Neuronal stem cell (in vitro differentiated cells): ENCODE results near the gene SENP1.

Experiments used
- DNase-seq: peaks from one replicate; pipeline ENCODE4 v3.0.0-alpha.2; 2013; ENCODE audit warnings: low spot score
- H2AFZ ChIP-seq: one replicate; pipeline ENCODE4 v1.6.1; 2013; ENCODE audit warnings: mild to moderate bottlenecking, low read length, inconsistent platforms
- H2AK5ac ChIP-seq: 2 replicates; pipeline ENCODE4 v1.6.1; 2013; ENCODE audit warnings: low read depth, mild to moderate bottlenecking, inconsistent platforms, low read length, moderate library complexity, mixed read lengths
- H2BK120ac ChIP-seq: 2 replicates; pipeline ENCODE4 v1.6.1; 2013; ENCODE audit warnings: low read depth, mild to moderate bottlenecking, inconsistent platforms, low read length, moderate library complexity, mixed read lengths
- H2BK12ac ChIP-seq: one replicate; pipeline ENCODE4 v1.6.1; 2013; ENCODE audit warnings: low read length, inconsistent platforms
- H2BK15ac ChIP-seq: 2 replicates; pipeline ENCODE4 v1.6.1; 2013; ENCODE audit warnings: mild to moderate bottlenecking, low read length, inconsistent platforms, mixed read lengths
- H2BK5ac ChIP-seq: one replicate; pipeline ENCODE4 v1.6.1; 2013; ENCODE audit warnings: inconsistent platforms, mild to moderate bottlenecking, low read length, moderate library complexity
- H3K14ac ChIP-seq: one replicate; pipeline ENCODE4 v1.6.1; 2013; ENCODE audit warnings: low read length, inconsistent platforms
- H3K18ac ChIP-seq: 2 replicates; pipeline ENCODE4 v1.6.1; 2013; ENCODE audit warnings: low read length, inconsistent platforms
- H3K23ac ChIP-seq: 2 replicates; pipeline ENCODE4 v1.6.1; 2013; ENCODE audit warnings: low read depth, mild to moderate bottlenecking, mixed read lengths, low read length, inconsistent platforms; ENCODE audit not compliant: poor library complexity
- H3K27ac ChIP-seq: replicated peaks from 3 replicates; pipeline ENCODE4 v1.5.1; 2013; ENCODE audit warnings: low read length, inconsistent platforms
- H3K27me3 ChIP-seq, 3 experiments: 2 replicates each; pipeline ENCODE4 v1.6.1; 2013; ENCODE audit warnings: low read length in 3 of 3, mild to moderate bottlenecking in 2 of 3, inconsistent platforms in 1 of 3, low read depth in 1 of 3, mixed read lengths in 1 of 3, moderate library complexity in 1 of 3; ENCODE audit not compliant: control insufficient read depth in 3 of 3, insufficient read depth in 3 of 3
- H3K36me3 ChIP-seq, 2 donors: replicated peaks in 1 of 2; 2 replicates each; pipeline ENCODE4 v1.6.1; 2013; ENCODE audit warnings: low read length in 2 of 2; ENCODE audit not compliant: control insufficient read depth in 2 of 2, insufficient read depth in 2 of 2
- H3K4ac ChIP-seq: 2 replicates; pipeline ENCODE4 v1.6.1; 2013; ENCODE audit warnings: inconsistent platforms, mild to moderate bottlenecking, low read length, moderate library complexity
- H3K4me1 ChIP-seq, 2 donors: 1 replicate in 1 of 2; 2 replicates in 1 of 2; pipeline ENCODE4 v1.6.1; 2013; ENCODE audit warnings: low read length in 2 of 2, low read depth in 1 of 2; ENCODE audit not compliant: control insufficient read depth in 2 of 2, insufficient read depth in 1 of 2
- H3K4me2 ChIP-seq: one replicate; pipeline ENCODE4 v1.6.1; 2013; ENCODE audit warnings: mild to moderate bottlenecking, low read length, inconsistent platforms; ENCODE audit not compliant: insufficient read depth, poor library complexity, severe bottlenecking
- H3K4me3 ChIP-seq, 2 donors: 2 replicates each; pipeline ENCODE4 v1.5.1; 2013; ENCODE audit warnings: low read length in 2 of 2, mild to moderate bottlenecking in 2 of 2, inconsistent platforms in 1 of 2, moderate library complexity in 1 of 2
- H3K79me1 ChIP-seq: one replicate; pipeline ENCODE4 v1.6.1; 2013; ENCODE audit warnings: low read depth, mild to moderate bottlenecking, inconsistent platforms, low read length, moderate library complexity
- H3K9ac ChIP-seq: one replicate; pipeline ENCODE4 v1.6.1; 2013; ENCODE audit warnings: mild to moderate bottlenecking, low read depth, low read length, inconsistent platforms; ENCODE audit not compliant: poor library complexity
- H3K9me3 ChIP-seq, 2 donors: replicated peaks in 1 of 2; 2 replicates each; pipeline versions ENCODE3 to v1.6.1; 2013; ENCODE audit warnings: low read length in 2 of 2, mild to moderate bottlenecking in 2 of 2, inconsistent platforms in 1 of 2, low read depth in 1 of 2, mixed read lengths in 1 of 2, moderate library complexity in 1 of 2; ENCODE audit not compliant: control insufficient read depth in 2 of 2, insufficient read depth in 1 of 2
- H4K8ac ChIP-seq: one replicate; pipeline ENCODE4 v1.6.1; 2013; ENCODE audit warnings: low read depth, mild to moderate bottlenecking, inconsistent platforms, low read length, moderate library complexity
- H4K91ac ChIP-seq: one replicate; pipeline ENCODE4 v1.6.1; 2013; ENCODE audit warnings: low read length, low read depth, mild to moderate bottlenecking, inconsistent platforms; ENCODE audit not compliant: poor library complexity
- WGBS, 2 donors: extraction: QIAGEN DNeasy Blood & Tissue Kit; methylation state at CpG; one replicate each; pipeline ENCODE4 v1.1.7; 2013; ENCODE audit warnings: missing lambda C conversion rate in 2 of 2, mixed read lengths in 1 of 2; ENCODE audit not compliant: insufficient read length in 2 of 2, insufficient replicate concordance in 1 of 2; ENCODE audit errors: extremely low coverage in 2 of 2; 5-methylcytosine and 5-hydroxymethylcytosine counted together

The SENP1 gene

GRCh38 chr12:48015954-48016353 is 89.9 kb downstream of the SENP1 start:
- H2AFZ ChIP-seq, result no peak overlapping the region
- no peak overlapping the region for H3K9ac ChIP-seq
- no peak overlapping the region for H2BK12ac ChIP-seq
- WGBS, 2 donors, result no CpG with 5 or more reads among the region's 7 CpGs
- H3K4me2 ChIP-seq, result no peak overlapping the region
- H3K27ac ChIP-seq, result no peak overlapping the region
- H3K23ac ChIP-seq, result no peak overlapping the region
- no peak overlapping the region for H2BK120ac ChIP-seq
- peaks cover 10 to 15% of the 10 kb centered on the region in 2 donors for H3K4me1 ChIP-seq
- no peak overlapping the region for H4K8ac ChIP-seq
- H3K14ac ChIP-seq, result no peak overlapping the region
- H2BK5ac ChIP-seq, result no peak overlapping the region
- H3K4ac ChIP-seq, result no peak overlapping the region
- H3K18ac ChIP-seq, result no peak overlapping the region
- H3K4me3 ChIP-seq, result no peak overlapping the region
- H3K9me3 ChIP-seq, result no peaks in the 10 kb centered on the region
- no peak overlapping the region for H4K91ac ChIP-seq
- no peak for DNase-seq
- H2AK5ac ChIP-seq, result no peak overlapping the region
- H2BK15ac ChIP-seq, result no peak overlapping the region
- peaks cover 0 to 18% (median 3%) of the 10 kb centered on the region in 3 experiments for H3K27me3 ChIP-seq
- no peaks in the 10 kb centered on the region for H3K36me3 ChIP-seq
- H3K79me1 ChIP-seq, result no peaks in the 10 kb centered on the region

- H3K27ac ChIP-seq, result no peak overlapping the region
- no peak overlapping the region for H2BK15ac ChIP-seq
Measured at GRCh38 chr12:48015129-48015528, 90.8 kb downstream of the SENP1 start.

GRCh38 chr12:48013287-48013686 is 92.6 kb downstream of the SENP1 start:
- no peak overlapping the region for H2BK12ac ChIP-seq
- H3K4me1 ChIP-seq, result peaks cover 10 to 24% of the 10 kb centered on the region in 2 donors
- no peaks in the 10 kb centered on the region for H3K9me3 ChIP-seq
- H3K27ac ChIP-seq, result no peak overlapping the region
- no peak overlapping the region for H3K4me3 ChIP-seq
- H3K14ac ChIP-seq, result no peak overlapping the region
- no peak overlapping the region for H3K18ac ChIP-seq
- no peak overlapping the region for H2AFZ ChIP-seq
- H2BK5ac ChIP-seq, result no peak overlapping the region
- H4K8ac ChIP-seq, result no peak overlapping the region
- H3K4me2 ChIP-seq, result no peak overlapping the region
- no peak for DNase-seq
- peaks cover 0 to 21% (median 6%) of the 10 kb centered on the region in 3 experiments for H3K27me3 ChIP-seq
- no peaks in the 10 kb centered on the region for H3K79me1 ChIP-seq
- H4K91ac ChIP-seq, result no peak overlapping the region
- no peak overlapping the region for H3K23ac ChIP-seq
- no peak overlapping the region for H2AK5ac ChIP-seq
- no peak overlapping the region for H2BK15ac ChIP-seq
- no peak overlapping the region for H2BK120ac ChIP-seq
- no CpG with 5 or more reads among the region's 2 CpGs for WGBS, 2 donors
- H3K36me3 ChIP-seq, result no peaks in the 10 kb centered on the region
- H3K4ac ChIP-seq, result no peak overlapping the region
- no peak overlapping the region for H3K9ac ChIP-seq

More at GRCh38 chr12:48015129-48015528, 90.8 kb downstream of the SENP1 start:
- no peak overlapping the region for H4K8ac ChIP-seq
- no peak overlapping the region for H3K4ac ChIP-seq
- no peak overlapping the region for H4K91ac ChIP-seq
- no peaks in the 10 kb centered on the region for H3K9me3 ChIP-seq
- H2AFZ ChIP-seq, result no peak overlapping the region
- no peak overlapping the region for H3K4me3 ChIP-seq
- no CpG with 5 or more reads among the region's 1 CpG for WGBS, 2 donors
- H2BK12ac ChIP-seq, result no peak overlapping the region
- H2BK5ac ChIP-seq, result no peak overlapping the region
- DNase-seq, result no peak
- no peak overlapping the region for H3K4me2 ChIP-seq
- peaks cover 0 to 18% (median 3%) of the 10 kb centered on the region in 3 experiments for H3K27me3 ChIP-seq
- peaks cover 10 to 19% of the 10 kb centered on the region in 2 donors for H3K4me1 ChIP-seq
- no peak overlapping the region for H2AK5ac ChIP-seq
- no peaks in the 10 kb centered on the region for H3K79me1 ChIP-seq
- no peak overlapping the region for H2BK120ac ChIP-seq
- H3K18ac ChIP-seq, result no peak overlapping the region
- H3K36me3 ChIP-seq, result no peaks in the 10 kb centered on the region
- no peak overlapping the region for H3K23ac ChIP-seq
- no peak overlapping the region for H3K9ac ChIP-seq
- H3K14ac ChIP-seq, result no peak overlapping the region

- Histone ChIP-seq H3K4me3 (no peak overlapping the region), H2BK12ac (no peak overlapping the region), H2AK5ac (no peak overlapping the region)
Measured at GRCh38 chr12:48012070-48012469, 93.8 kb downstream of the SENP1 start.

More at GRCh38 chr12:48012070-48012469, 93.8 kb downstream of the SENP1 start:
- H3K23ac ChIP-seq, result no peak overlapping the region
- H3K36me3 ChIP-seq, result no peaks in the 10 kb centered on the region
- no peak overlapping the region for H3K14ac ChIP-seq
- H4K91ac ChIP-seq, result no peak overlapping the region
- H2BK15ac ChIP-seq, result no peak overlapping the region
- H4K8ac ChIP-seq, result no peak overlapping the region
- no peak overlapping the region for H3K9ac ChIP-seq
- H3K4me1 ChIP-seq, result peaks cover 7 to 18% of the 10 kb centered on the region in 2 donors
- H3K18ac ChIP-seq, result no peak overlapping the region
- no peak for DNase-seq
- peaks cover 0 to 21% (median 8%) of the 10 kb centered on the region in 3 experiments for H3K27me3 ChIP-seq
- WGBS, 2 donors, result no CpG with 5 or more reads among the region's 8 CpGs
- H3K27ac ChIP-seq, result no peak overlapping the region
- H2BK5ac ChIP-seq, result no peak overlapping the region
- no peak overlapping the region for H2AFZ ChIP-seq
- no peaks in the 10 kb centered on the region for H3K9me3 ChIP-seq
- no peak overlapping the region for H3K4me2 ChIP-seq
- no peak overlapping the region for H3K4ac ChIP-seq
- no peaks in the 10 kb centered on the region for H3K79me1 ChIP-seq
- H2BK120ac ChIP-seq, result no peak overlapping the region
